AG09319 (cell line): ENCODE measurements around the gene LSS.
"Not testable (repeated sequence)": the region's sequence is repeated elsewhere in the genome, so short reads cannot be mapped to it uniquely, and the experiment has no call there.

Experiments used
- DNase-seq: peaks from one replicate; pipeline ENCODE4 v3.0.0-alpha.2; 2010; ENCODE audit warnings: low read depth; ENCODE audit errors: extremely low read depth
- CTCF ChIP-seq: IDR thresholded peaks from 2 replicates; pipeline ENCODE4 v1.5.1; 2011; ENCODE audit warnings: low read depth, mild to moderate bottlenecking, inconsistent platforms, low read length, moderate library complexity

The LSS gene

DNA sequence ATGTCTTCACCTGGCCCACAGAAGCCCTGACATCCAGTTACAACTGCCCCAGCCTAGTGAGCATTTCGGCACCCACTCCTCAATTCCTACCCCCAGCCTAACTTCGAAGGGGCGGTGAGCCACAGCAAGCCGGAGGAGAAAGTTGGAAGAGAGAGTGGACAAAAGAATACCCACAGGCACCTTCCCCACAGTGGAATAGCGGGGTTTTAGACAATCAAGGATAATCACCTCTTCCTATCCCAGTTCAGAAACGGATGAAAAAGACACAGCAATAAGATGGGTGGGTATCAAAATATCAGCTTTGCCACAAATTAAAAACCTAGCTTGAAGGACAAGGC is 1.3 kb upstream of the LSS start:
- no peak for DNase-seq
- TF ChIP-seq CTCF = no peak

- DNase-seq = no peak
- peak; percentile 57 for TF ChIP-seq CTCF
Measured at GRCh38 chr21:46229133-46229922, 754 bp upstream of the LSS start.

GRCh38 chr21:46227811-46228344 is 696 bp downstream of the LSS start:
- DNase-seq = no peak
- no peak for TF ChIP-seq CTCF

DNA sequence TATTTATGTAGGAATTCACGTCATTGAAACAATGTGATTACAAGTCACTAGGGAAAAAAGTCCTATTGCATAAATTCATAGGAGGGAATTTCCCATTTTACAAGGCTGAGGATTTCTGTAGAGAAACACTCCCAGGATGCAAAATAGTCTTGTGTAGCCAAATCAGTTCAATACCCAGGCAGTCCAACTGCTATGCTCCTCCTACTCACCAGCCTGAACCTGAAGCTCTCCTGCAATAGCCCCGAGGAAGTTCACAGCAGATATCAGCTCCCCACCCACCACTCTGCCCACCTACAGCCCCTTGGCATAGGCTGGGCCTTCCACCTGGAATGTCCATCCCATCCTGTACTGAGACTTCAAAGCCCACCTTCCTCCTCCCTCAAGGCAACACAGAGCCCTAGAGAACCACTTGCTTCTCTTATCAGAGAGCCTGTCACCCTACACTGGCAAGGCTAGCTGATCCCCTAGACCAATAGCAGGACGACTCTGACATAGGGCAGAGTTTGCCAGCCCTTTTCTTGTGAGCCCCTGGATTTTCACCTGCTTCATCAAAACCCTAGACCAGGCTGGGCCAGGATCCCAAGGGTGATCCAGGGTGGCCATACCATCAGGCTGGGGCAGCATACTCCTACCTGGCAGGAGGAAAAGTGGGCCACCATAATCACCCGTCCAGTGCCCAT is 1.5 kb downstream of the LSS start:
- peak; percentile 16 for DNase-seq
- no peak for TF ChIP-seq CTCF

GRCh38 chr21:46226146-46226545 is 2.4 kb downstream of the LSS start:
- DNase-seq = no peak
- TF ChIP-seq CTCF = no peak

DNA sequence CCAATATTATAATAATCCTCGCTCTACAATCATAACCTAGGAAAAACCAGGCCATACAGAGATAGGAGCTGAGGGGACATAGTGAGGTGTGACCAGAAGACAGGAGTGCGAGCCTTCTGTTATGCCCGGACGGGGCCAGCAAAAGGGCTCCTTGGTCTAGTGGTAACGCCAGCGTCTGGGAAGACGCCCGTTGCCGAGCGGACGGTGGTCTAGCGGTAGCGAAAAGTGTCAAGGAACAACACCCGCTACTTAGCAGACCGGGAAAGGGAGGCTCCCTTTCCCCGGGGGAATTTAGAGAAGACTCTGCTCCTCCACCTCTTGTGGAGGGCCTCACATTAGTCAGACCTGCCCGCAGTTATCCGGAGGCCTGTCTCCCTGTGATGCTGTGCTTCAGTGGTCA is 4.9 kb downstream of the LSS start:
- DNase-seq = not testable (repeated sequence)

DNA sequence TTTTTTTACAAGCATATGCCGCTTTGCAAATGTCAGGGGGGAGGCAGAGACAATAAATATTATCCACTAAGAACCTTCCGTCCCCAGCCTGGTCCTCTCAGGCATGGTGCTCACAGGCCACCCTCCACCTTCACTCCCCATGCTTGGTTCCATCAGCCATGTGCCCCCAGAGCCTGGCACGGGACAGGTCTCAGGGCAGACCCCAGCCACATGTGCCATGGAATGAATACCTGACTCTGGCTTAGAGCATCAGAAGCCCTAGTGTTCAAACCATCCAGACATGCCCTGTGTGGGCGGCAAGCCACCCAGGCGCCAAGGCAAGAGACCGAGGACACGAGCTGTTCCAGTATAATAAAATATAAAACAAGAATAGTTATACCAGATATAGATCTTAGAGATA is 5.4 kb downstream of the LSS start:
- no peak for TF ChIP-seq CTCF
- DNase-seq = no peak
